HG02798 (cell line): Measurements from ENCODE around the gene COLEC12.
A peak's percentile ranks its signal among the peaks of the same experiment; 100 is the strongest.

Experiments
- ATAC-seq: cut with Tn5 transposase; IDR thresholded peaks from one replicate; pipeline ENCODE4 v1.9.1; 2021; ENCODE audit warnings: mild to moderate bottlenecking; ENCODE audit not compliant: unreplicated experiment, poor library complexity

The COLEC12 gene

DNA sequence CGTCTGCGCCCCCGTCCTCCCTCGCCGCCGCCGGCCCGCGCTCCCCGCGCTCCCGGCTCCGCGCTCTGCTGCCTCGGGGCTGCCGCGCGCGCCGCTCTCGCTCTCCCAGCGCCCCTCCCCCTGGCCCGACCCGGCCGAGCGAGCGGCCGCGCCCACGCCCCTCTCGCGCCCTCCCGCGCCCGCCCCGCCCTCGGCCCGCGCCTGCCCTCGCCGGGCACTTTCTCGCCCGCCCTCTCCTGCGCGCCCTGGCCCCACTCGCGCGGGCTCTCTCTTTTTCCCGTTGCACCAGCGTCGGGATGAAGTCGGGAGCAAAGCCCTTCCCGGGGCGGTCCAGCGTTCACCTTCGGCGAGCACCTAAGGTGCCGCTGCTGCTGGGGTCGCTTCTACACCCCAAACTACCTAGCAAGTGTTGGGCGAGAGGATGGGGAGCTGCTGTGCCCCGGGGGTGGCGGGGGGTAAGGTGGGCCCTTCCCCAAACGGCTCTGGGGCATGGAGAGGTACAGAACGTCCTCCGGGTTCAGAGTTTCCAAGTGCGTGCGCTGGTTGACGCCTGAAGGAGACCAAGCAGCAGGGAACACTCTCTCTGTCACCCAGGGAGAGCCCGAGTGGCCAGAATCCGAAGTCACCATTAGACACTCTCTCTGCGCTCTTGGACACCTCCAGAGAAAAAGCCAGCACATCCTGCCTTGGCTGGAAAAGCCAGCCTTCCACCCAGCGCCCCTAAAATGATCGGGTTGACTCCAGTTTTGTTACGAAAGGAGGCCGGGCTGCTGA is at the start of gene COLEC12:
TSS of gene COLEC12 (minus strand) at position 70 of the 774 bp plus-strand sequence. CDS start 187 bp downstream, outside the sequence.
- ATAC-seq, result no peak

DNA sequence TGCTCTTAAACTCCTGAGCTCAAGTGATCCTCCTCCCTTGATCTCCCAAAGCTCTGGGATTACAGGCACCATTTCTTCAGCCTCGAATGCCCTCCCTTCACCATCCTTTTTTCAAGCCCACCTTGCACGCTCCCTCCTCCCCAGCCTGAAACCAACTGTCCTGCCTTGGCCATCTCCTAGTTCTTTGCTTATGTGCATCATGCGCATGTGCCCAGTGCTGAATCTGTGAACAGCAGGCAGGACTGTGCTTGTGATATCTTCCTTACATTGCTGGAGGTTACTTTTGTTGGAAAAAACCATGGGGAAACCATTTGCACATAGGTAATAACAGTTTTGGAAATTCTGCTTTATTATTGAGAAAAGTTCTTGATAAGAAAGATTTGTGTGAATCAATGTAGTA is 49.5 kb upstream of the COLEC12 start:
- ATAC-seq, result no peak

DNA sequence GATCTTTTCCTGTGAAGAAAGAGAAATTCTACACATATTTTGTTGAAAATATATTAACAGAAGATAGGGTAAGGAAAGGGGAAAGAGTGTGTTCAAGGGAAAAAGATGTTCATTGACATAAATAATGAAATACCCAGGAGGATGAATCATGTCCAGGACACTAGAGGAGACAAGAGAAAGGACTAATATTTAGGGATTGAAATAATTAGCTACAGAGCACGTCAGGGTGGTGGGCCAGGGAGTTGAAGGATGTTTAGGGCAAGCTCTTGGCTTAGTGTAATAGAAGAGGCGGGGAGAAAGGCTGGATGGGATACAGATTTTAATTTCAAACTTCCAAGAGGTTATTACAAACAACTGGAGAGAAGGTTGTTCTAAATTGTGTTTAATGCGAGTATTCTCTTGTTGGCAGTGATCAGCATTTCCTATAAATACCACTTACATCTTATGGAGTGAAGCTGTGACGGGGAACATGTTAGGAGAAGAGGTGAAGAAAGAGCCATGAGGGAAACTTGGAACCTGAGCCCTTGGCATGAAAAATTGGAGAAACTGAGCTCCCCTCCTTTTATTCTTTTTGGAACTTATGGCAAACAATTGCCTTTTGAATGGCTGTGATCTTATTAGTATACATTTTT is 43.1 kb upstream of the COLEC12 start:
- ATAC-seq, result no peak

DNA sequence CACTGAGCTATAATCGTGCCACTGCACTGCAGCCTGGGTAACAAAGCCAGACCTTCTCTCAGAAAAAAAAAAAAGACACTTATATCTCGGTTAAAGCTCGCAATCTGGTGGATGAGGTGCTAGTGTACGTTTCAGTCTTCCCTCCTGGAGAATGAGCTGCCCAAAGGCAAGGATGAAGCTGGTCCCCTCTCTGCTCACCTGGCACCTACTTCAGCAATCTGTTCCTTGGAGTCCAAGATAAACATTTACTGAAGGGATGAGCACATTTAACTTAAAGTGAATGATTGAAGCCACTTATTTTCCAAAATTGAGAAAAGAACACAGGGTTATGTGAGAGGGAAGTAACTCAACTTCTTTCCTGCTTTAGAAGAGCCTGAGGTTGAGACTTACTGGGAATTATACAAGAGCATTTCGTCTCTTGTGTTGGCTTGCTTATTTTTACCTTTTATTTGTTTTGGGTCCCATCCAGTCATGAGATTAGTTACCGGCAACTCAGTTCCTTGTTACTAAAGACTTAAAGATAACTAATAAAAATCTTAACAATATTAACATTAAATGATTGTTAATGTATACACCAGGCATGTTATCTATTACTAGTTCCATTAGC is 33.6 kb upstream of the COLEC12 start:
- no peak for ATAC-seq

DNA sequence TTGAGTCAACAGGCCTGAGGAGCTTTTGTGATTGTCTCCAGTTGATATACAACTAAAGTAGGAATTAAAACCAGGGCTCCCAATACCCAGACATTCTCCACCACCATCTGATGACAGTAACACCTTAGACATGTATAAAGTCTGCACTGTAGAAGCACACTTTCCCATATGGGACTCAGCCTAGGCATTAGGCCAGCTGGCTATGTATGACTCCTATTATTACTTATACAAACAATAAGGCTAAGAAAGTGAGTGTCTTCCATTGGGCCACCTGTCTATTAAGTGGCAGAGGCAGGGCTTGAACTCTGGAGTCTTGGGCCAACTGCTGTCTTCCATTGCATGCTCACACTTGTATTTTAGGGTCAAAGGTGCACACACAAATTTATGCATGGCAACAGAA is 32.1 kb upstream of the COLEC12 start:
- ATAC-seq, result no peak

DNA sequence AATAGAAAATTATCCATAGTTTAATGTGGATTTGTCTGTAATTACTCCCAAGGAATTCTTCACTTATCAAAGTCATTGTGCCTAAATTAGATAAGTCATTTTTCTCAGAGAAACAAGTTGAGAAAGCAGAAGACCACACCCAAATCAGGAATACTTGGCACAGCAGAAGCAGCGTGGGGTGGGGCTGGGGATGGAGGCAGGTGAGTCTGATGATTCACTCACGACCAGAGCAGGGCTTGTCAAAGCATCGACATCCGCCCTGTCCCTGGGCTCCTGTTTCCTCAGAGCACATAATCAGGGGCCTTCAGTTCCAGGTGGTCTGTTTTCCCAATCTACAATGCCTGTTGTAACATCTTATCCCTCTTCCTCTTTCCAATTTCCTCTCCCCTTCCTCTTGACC is 31.5 kb upstream of the COLEC12 start:
- no peak for ATAC-seq

DNA sequence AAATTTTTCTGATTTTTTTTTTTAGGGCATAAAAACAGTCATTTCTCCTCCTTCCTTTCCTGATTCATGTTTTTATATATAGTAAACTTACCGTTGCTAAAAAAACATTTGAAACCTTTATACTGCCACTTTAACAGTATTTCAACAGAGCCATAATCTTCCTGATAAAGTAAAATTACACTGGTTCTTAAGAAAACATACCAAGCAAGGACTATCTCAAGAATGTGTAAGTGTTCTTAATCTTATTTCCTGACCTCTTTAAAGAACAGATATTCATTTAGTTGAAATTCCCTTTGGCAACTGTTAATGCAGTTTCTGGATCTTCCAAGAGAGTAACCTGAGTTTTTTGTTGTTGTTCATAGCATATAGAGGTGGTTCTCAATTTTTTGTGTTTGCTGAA is 26.6 kb upstream of the COLEC12 start:
- no peak for ATAC-seq

DNA sequence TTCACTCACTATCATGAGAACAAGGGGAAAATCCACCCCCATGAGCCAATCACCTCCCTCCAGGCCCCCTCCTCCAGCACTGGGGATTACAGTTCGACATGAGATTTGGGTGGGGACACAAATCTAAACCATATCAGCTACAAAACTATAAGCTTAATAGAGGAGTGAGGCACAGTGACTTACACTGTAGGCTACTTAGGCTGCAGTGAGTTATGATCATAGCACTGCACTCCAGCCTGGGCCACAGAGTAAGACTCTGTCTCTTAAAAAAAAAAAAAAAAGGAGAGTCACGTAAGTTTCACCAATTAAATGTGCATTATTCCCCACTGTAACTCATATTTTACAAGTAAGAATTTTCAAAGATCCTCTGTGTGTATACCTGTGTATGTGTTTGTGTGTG is 26.2 kb upstream of the COLEC12 start:
- no peak for ATAC-seq

DNA sequence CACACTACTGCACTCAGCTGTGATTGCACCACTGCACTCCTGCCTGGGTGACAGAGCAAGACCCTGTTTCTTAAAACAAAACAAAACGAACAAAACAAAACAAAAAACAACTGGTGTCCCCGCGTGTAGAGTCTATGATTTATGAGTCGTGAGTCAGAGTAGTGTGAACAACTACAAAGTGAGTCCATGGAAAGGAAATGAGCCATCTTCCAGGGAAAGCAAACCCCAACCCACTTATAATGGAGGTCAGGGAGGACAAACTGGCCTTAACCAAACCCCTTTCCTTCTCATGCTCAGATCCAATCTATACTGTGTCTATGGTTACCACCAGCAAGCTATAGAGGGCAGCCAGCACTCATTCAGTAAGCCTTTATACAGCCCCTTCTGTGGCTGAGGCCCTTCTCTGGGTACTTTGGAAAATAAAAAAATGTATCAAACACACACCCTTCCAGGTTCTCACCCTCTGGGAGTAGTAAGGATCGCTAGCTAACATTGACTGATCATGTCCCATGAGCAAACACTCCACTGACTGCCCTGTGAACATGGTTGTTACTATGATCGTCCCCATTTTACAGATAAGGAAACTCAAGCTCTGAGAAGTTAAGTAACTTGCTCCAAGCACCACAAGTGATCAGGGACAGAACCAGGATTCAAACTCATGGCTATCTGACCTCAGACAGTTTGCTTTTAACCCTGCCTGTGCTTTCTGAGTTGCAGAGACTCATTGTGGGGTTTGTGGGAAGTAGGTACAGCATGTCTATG is 24.7 kb upstream of the COLEC12 start:
- ATAC-seq, result no peak

DNA sequence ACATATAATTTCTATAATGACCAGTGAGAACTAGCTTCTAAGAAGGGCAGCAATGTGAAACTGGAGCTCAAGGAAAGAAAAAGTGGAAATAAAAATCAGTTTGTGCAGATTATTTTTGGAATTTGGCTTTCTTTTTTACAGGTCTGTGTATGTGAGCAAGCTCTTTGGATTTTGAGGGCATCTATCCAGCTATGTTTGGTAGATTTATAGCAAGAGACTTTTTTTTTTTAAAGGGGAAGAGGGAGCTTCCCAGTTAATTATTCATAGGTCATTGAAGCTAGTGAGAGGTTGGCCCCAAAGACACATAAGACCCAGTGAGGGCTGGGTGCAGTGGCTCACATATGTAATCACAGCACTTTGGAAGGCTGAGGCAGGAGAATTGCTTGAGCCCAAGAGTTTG is 24.0 kb upstream of the COLEC12 start:
- peak; percentile 34 for ATAC-seq

DNA sequence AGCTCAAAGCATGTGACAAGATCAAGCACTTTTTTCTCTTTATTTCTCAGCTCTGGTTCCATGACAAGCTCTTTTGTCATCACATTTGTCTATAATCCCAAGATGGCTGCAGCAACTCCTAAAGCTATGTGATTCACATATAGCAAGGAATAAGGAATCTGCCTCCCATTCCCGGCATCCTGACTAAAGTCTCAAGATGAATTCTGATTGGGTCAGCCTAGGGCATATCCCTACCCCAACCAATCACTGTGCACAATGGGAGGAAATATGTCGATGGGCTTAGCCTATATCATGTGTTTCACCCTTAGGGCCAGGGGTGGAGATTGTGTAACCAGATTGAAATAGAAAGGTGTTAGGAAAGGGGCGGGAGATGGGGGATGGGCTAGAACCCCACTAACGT is 23.1 kb upstream of the COLEC12 start:
- ATAC-seq, result no peak

DNA sequence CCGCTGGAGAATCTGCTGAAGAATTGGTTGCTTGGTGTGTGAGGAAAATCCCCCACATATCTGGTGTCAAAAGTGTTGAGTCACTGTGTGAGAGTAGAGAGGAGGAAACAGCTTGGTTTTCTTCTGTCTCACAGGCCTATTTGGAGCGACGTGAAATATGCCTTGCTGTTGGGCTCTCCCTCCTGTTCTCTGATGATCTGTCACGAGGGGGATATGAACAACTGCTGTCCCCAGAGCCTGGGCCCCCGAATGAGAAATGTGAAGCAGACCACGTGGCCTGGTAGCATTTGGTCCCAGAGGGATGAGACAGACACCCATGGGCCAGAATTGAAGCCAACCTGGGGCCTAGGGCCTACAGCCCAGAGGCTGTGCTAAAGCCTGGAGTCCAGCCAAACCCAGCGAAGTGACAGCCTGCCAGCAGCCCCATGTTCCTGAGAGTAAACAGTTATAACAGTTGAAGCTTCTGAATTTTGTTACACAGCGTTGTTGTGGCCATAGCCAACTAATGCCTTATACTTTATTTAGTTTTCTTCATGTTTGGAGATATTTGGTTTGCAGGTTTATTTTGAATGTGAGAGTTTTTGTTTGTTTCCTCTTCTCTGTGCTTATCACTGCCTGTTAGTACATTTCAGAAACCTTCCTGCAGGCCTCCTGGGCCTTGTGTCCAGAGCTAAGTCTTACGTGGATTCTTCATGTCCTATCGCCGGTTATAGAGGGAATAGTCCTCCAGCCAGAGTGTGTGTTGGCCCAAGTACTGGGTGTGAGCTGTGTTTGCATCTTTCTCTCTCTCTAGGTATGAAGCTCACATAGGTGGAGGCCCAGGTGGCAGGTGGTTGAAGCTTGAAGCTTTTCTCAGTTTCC is 18.7 kb upstream of the COLEC12 start:
- ATAC-seq, result peak; percentile 87

DNA sequence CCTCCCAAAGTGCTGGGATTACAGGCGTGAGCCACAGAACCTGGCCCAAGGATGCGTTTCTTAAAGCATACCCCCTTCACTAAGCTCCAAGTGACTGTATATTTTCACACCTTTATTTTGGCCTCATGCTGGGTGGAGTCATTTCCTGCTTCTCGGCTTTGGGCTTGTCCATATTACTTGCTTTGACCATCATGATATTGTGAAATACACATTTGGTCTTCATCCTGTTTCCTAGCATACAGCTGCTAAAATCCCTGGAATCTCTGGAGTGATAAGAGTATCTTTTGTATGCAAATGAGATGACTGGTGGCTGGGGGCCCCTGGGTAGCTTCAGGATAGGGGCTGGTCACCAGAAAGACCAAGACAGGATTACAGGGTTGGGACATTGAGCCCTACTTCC is 17.6 kb upstream of the COLEC12 start:
- no peak for ATAC-seq

DNA sequence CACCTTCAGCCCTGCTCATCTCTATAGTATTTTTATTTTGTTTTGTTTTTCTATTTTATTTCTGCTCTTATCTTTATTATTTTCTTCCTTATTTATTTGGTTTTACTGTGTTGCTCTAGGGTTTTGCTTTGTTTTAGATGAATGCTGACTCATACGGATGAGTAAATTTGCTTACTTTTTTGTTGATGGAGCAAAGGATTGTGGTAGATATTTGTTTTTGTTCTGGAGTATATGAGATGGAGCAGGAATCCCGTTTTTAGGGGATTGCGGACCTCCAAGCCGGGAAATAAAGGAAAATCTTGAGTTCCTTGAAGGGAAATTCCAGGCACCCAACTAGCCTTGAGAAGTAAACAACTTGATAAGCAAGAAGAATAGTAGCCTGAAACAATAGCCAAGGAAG is 15.3 kb upstream of the COLEC12 start:
- no peak for ATAC-seq

DNA sequence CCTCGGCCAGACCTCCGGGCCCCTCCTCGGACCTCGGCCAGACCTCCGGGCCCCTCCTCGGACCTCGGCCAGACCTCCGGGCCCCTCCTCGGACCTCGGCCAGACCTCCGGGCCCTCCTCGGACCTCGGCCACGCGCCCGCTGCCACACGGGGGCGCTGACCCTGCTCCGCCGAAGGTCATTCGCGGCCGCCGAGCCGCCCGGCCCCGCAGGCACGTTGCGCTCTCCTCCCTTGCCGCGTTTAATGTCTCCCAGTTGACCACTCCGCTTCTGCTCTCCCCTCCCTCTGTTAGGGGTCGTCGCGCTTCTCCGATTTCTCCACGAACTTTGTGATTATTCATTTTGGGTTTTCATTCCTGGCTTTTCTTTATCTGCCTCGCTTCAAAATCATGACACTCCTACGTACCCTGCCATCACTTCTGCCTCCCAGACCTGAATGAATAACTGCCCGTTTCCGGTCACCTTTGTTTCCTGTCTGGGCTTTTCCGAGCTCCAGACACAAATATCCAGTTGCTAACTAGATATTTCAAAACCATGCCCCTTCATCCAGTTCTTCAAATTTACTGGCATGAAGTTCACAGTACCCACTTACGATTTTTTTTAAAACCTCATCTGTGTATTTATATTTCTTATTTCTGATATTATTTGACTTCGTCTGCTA is 14.8 kb upstream of the COLEC12 start:
- ATAC-seq, result no peak

DNA sequence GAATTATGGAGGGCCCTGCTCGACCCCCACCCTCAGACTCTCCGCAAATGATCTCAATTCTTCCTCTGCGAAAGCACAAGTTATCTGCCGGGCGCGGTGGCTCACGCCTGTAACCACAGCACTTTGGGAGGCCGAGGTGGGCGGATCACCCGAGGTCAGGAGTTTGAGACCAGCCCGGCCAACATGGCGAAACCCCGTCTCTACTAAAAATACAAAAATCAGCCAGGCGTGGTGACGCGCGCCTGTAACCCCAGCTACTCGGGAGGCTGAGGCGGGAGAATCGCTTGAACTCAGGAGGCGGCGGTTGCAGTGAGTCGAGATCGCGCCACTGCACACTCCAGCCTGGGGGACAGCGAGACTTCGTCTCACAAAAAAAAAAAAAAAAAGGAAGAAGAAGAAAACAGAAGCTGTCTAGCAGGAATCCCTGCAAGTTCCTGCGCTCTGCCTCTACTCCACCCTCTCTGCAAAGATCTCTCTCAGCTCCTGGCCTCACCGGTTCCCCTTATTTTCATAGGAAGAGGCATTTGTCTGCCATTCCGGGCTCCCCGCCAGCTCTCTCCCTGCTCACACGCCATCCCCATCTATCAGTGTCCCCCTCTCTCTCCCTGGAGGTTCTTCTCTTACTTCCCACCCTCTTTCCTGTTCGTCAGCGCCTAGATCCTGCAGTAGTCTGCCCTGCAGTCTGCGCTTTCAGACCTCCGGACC is 13.5 kb upstream of the COLEC12 start:
- no peak for ATAC-seq

DNA sequence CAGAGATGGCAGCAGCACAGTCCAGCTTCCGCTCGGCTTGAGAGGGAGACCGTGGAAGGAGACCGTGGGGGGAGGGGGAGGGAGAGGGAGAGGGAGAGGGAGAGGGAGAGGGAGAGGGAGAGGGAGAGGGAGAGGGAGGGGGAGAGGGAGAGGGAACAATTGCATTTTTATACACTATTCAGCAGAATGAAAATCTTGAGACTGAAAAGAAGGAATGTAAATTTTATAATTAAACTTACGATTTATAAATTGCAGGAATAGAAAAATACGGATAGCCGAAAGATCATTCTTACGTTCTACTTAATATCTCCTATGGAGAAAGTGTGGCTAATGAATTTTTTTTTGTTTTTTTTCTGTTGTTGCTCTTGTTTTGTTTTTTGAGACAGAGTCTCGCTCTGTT is 12.5 kb upstream of the COLEC12 start:
- no peak for ATAC-seq

DNA sequence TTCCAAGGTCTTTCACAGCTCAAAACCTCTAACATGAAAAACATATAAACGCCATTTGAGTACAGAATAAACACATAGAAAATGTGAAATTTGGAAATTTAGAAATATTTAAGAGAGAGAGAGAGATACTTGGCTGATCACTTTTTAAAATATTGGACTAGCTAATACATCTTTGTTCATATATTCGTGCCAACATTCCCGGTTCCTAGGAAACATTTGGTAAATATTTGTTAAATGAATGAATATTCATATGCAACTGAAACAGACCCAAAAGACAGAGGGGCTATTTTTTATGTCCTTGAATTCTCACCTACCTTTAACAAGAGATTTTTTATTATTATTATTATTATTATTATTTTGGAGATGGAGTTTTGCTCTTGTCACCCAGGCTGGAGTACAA is 8.3 kb upstream of the COLEC12 start:
- ATAC-seq, result no peak

DNA sequence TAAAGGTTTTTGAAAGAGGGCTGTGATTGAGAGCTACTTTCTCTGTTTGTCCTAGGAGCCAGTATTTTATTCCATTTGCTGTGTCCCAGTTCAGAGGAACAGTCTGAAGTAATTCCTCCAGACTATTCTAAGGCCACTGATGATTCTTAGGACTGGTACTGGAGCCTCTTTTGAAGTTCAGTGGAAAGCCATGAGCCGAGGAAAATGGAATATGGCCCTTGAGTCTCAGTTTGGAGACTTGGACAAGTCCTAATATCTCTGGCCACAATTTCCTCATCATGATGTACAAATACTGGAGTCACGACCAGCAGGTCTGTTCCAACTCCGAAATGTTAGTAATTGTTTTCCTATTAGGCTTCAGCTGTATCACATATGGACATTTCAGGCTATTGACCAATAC is 7.1 kb upstream of the COLEC12 start:
- no peak for ATAC-seq
